HepG2 (cell line): ENCODE data around the gene ZNF621. TPM values are rescaled to one million over a fixed set of nuclear protein-coding genes. Genes with fewer than 3 reads are reported as not detected.

ENCODE experiments used
- ATAC-seq: fragments of 200-7000 bp; cut with Tn5 transposase; 3 replicates; pipeline ENCODE4 v1.9.1; 2020; ENCODE audit warnings: mild to moderate bottlenecking, moderate library complexity
- BruUV-seq: library from RNA; stranded (reverse); fragments of 400-500 nt; replicated peaks from 2 replicates; lab custom pipeline; 2021; lab: Mats Ljungman, UMichigan
- CTCF ChIA-PET: fragments of 300-600 bp; formaldehyde crosslinking; extraction: SDS; loops from one replicate; lab custom pipeline; 2021; ENCODE audit warnings: low total read pairs, inconsistent platforms, low intra/inter-chr PET ratio; lab: Yijun Ruan, JAX
- POLR2A ChIA-PET: fragments of 350-600 bp; sonication (Branson Sonifier 250); formaldehyde crosslinking; loops from one replicate; lab custom pipeline; 2020; ENCODE audit warnings: antibody characterized with exemption, inconsistent platforms; lab: Yijun Ruan, JAX
- DNase-seq: peaks from one replicate; pipeline ENCODE4 v3.0.0-alpha.2; 2015; ENCODE audit warnings: low spot score
- FAIRE-seq: peaks from 3 replicates; lab custom pipeline; 2011; peaks lifted over from hg19 to GRCh38; lab: Jason Lieb, UNC
- H2AFZ ChIP-seq: one replicate; pipeline ENCODE4 v1.6.1; 2011; ENCODE audit warnings: low read length, inconsistent platforms
- H3K27ac ChIP-seq: fragments of 300-600 bp; 3 replicates; pipeline ENCODE4 v1.8.0; 2011; ENCODE audit warnings: mixed run types, mild to moderate bottlenecking, mixed read lengths, low read length, inconsistent platforms; ENCODE audit not compliant: insufficient read depth; ENCODE audit errors: extremely low read length
- H3K27me3 ChIP-seq, 2 experiments: fragments of 200-600 bp in 1 of 2; 2 replicates in 1 of 2; 3 replicates in 1 of 2; pipeline versions ENCODE4 v1.6.0 to v1.8.0; 2011; ENCODE audit warnings: low read length in 2 of 2, mild to moderate bottlenecking in 2 of 2, moderate library complexity in 2 of 2, inconsistent platforms in 1 of 2; ENCODE audit not compliant: insufficient read depth in 2 of 2, control insufficient read depth in 1 of 2
- H3K36me3 ChIP-seq, 2 experiments: fragments of 200-600 bp in 1 of 2; replicated peaks in 1 of 2; 2 replicates in 1 of 2; 3 replicates in 1 of 2; pipeline versions ENCODE4 v1.5.1 to v1.8.0; 2011; ENCODE audit warnings: low read length in 2 of 2, inconsistent platforms in 1 of 2; ENCODE audit not compliant: insufficient read depth in 2 of 2, control insufficient read depth in 1 of 2
- H3K4me1 ChIP-seq: 2 replicates; pipeline ENCODE4 v1.5.1; 2012; ENCODE audit warnings: low read length, inconsistent platforms; ENCODE audit not compliant: insufficient read depth
- H3K4me2 ChIP-seq: 2 replicates; pipeline ENCODE4 v1.6.0; 2011; ENCODE audit warnings: low read depth, low read length, inconsistent platforms
- H3K4me3 ChIP-seq, 3 experiments: fragments of 200-600 bp in 1 of 3; sonication (generic), shearing (Covaris generic) in 1 of 3; replicated peaks in 1 of 3; 2 replicates each; pipeline ENCODE4 v1.5.1; 2011 to 2016; ENCODE audit warnings: low read length in 3 of 3, inconsistent platforms in 2 of 3, low read depth in 2 of 3, mild to moderate bottlenecking in 2 of 3, control low read depth in 1 of 3, mixed read lengths in 1 of 3; ENCODE audit not compliant: insufficient read depth in 1 of 3
- H3K79me2 ChIP-seq: one replicate; pipeline ENCODE4 v1.6.1; 2011; ENCODE audit warnings: low read length, inconsistent platforms; ENCODE audit not compliant: insufficient read depth
- H3K9ac ChIP-seq: 2 replicates; pipeline ENCODE4 v1.6.0; 2011; ENCODE audit warnings: mild to moderate bottlenecking, low read depth, low read length, inconsistent platforms; ENCODE audit not compliant: insufficient read depth
- H3K9me3 ChIP-seq: 2 replicates; pipeline ENCODE4 v1.5.1; 2012; ENCODE audit warnings: mild to moderate bottlenecking, low read length
- H4K20me1 ChIP-seq: 2 replicates; pipeline ENCODE4 v1.6.0; 2011; ENCODE audit warnings: inconsistent platforms, mild to moderate bottlenecking, low read length, moderate library complexity; ENCODE audit not compliant: insufficient read depth
- DMAP1 ChIP-seq: IDR thresholded peaks from 2 replicates; pipeline ENCODE4 v1.6.1; 2016
- GABPB1 ChIP-seq: IDR thresholded peaks from 2 replicates; pipeline ENCODE4 v1.6.1; 2016; ENCODE audit warnings: mild to moderate bottlenecking, missing genetic modification reagents, moderate library complexity, missing compliant biosample characterization
- GTF2F1 ChIP-seq: fragments of 150-350 bp; IDR thresholded peaks from 2 replicates; pipeline ENCODE4 v1.6.1; 2014; ENCODE audit warnings: low read length
- KLF6 ChIP-seq: IDR thresholded peaks from 2 replicates; pipeline ENCODE4 v1.8.0; 2016; ENCODE audit warnings: missing biosample characterization, missing genetic modification reagents
- NR2C2 ChIP-seq: sonication (generic); formaldehyde crosslinking; IDR thresholded peaks from 2 replicates; pipeline ENCODE4 v1.4.0; 2020; ENCODE audit warnings: missing genetic modification reagents, mild to moderate bottlenecking, moderate library complexity, borderline replicate concordance
- XBP1 ChIP-seq: sonication (generic); formaldehyde crosslinking; IDR thresholded peaks from 2 replicates; pipeline ENCODE4 v1.5.0; 2020; ENCODE audit warnings: missing genetic modification reagents
- XRCC5 ChIP-seq: fragments of 200-400 bp; formaldehyde crosslinking; optimal IDR thresholded peaks from 2 replicates; pipeline ENCODE3; 2017; ENCODE audit warnings: mild to moderate bottlenecking, low read length
- ZNF451 ChIP-seq: sonication (generic); formaldehyde crosslinking; IDR thresholded peaks from 2 replicates; pipeline ENCODE4 v1.5.0; 2020; ENCODE audit warnings: mild to moderate bottlenecking, missing genetic modification reagents
- ZNF589 ChIP-seq: sonication (generic); formaldehyde crosslinking; conservative IDR thresholded peaks from 2 replicates; pipeline ENCODE4 v1.8.0; 2022; ENCODE audit warnings: mild to moderate bottlenecking, moderate library complexity, missing genetic modification reagents
- ZNF674 ChIP-seq: sonication (generic); formaldehyde crosslinking; IDR thresholded peaks from 2 replicates; pipeline ENCODE4 v1.5.0; 2020; ENCODE audit warnings: low read depth, mild to moderate bottlenecking, missing genetic modification reagents
- WGBS: methylation state at CpG from one replicate; pipeline ENCODE4 v1.1.6; 2017; ENCODE audit warnings: low lambda C conversion rate; 5-methylcytosine and 5-hydroxymethylcytosine counted together
- in situ Hi-C: cut with HindIII; loops from 2 replicates; pipeline ENCODE4 v1.10.0; 2017; ENCODE audit warnings: low pct_unique_long_range_greater_than_20kb; ENCODE audit not compliant: extremely low pct_ligation_motif_present
- intact Hi-C: fragments of 100-400 bp; cut with micrococcal nuclease; formaldehyde crosslinking; loops from one replicate; pipeline ENCODE4 v1.10.0; 2022; ENCODE audit not compliant: unreplicated experiment
- polyA plus RNA-seq, 8 experiments: library from polyadenylated mRNA; depleted of rRNA in 3 of 8; stranded (reverse) in 7 of 8; unstranded in 1 of 8; fragments of >200 nt; fragmentation: Illumina TruSeq in 4 of 8; extraction: Trizol in 4 of 8; gene quantifications; 2 replicates each; pipeline versions ENCODE4 v1.2.1 to v1.2.3, GENCODE V29; 2011 to 2016; ENCODE audit warnings: low read depth in 4 of 8, missing spikeins in 1 of 8, mixed read lengths in 1 of 8; ENCODE audit not compliant: insufficient read depth in 1 of 8
- total RNA-seq, 5 experiments: library from RNA; depleted of rRNA; stranded (reverse); fragments of >200 nt; fragmentation: Illumina TruSeq; extraction: Trizol; gene quantifications; 2 replicates each; pipeline ENCODE4 v1.2.3, GENCODE V29; 2016; ENCODE audit warnings: low read depth in 1 of 5
- TF ChIP-seq, protein P1 (sequence below): sonication (generic); formaldehyde crosslinking; IDR thresholded peaks from 2 replicates; pipeline ENCODE4 v1.4.0; 2020; ENCODE audit warnings: missing genetic modification reagents, borderline replicate concordance
- TF ChIP-seq, protein P2 (sequence below): sonication (generic); formaldehyde crosslinking; IDR thresholded peaks from 2 replicates; pipeline ENCODE4 v1.4.0; 2020; ENCODE audit warnings: missing genetic modification reagents, borderline replicate concordance

Gene ZNF621
- total and polyA plus RNA-seq, 2 of the 13 experiments (the other 11 are each of a cell fraction or from before 2014, with no cell fraction given), result 13.2 to 14.9 TPM

DNA sequence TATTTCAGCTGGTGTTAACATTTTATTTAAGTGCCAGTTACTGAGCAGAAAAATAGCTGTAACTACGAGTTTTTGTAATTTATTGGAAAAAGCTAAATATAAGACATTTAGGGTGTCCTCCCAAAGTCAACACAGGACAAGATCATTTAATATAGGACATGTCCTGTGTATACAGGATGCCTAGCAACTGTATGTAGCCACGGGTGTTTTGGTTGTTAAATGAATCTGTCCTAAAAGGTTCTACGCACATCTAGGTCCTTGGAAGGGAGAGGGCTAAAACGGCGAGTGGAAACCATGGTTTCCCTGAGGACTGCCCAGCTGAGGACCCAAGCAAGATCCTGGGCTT, 565 bp upstream of the ZNF621 start:
- no peak for ATAC-seq
- peaks cover 34% of the 10 kb centered on the region for H3K4me1 ChIP-seq
- POLR2A ChIA-PET, result interaction anchor here (0.9 to 5.8 kb wide), 9 partner anchors 11 to 73 kb away, joined by 3 to 119 read pairs (median 5); partner anchors contain the start of genes RPL14, ZNF619 and ZNF620

DNA sequence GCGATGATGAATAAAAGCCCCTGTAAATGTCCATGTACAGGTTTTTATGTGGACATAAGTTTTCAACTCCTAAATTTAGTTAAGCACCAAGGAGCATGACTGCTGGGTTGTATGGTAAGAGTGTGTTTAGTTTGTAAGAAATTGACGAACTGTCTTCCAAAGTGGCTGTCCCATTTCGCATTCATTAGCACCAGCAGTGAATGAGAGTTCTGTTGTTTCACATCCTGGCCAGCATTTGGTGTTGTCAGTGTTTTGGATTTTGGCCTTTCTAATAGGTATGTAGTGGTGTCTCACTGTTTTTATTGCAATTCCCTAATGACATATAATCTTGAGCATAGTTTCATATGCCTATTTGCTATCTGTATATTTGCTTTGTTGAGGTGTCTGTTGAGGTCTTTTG, 3.7 kb downstream of the ZNF621 start:
- ATAC-seq, result no peak
- CTCF ChIA-PET, result no interaction called here
- no peaks in the 10 kb centered on the region; a peak in 1 of 5 replicates for H3K27me3 ChIP-seq
- peaks cover 34% of the 10 kb centered on the region for H3K79me2 ChIP-seq
- POLR2A ChIA-PET, result no interaction called here
- no peak overlapping the region for H3K4me2 ChIP-seq
- WGBS, result 100% methylated on average over 3 of the region's 3 CpGs
- H3K27ac ChIP-seq, result no peak overlapping the region
- in situ Hi-C loops (no loop called here), intact Hi-C loops (no loop called here)
- H3K4me1 ChIP-seq, result peaks cover 34% of the 10 kb centered on the region
- no peaks in the 10 kb centered on the region for H3K9me3 ChIP-seq
- peaks cover 12 to 58% of the 10 kb centered on the region in 2 experiments for H3K36me3 ChIP-seq
- no peaks in the 10 kb centered on the region for H4K20me1 ChIP-seq
- H3K9ac ChIP-seq, result no peak overlapping the region
- no peak overlapping the region for H3K4me3 ChIP-seq
- H2AFZ ChIP-seq, result no peak overlapping the region
- FAIRE-seq, result no peak
- no TSS peak for BruUV-seq
- no peak for DNase-seq
- no peak for TF ChIP-seq DMAP1 (CRISPR knock-in tag)
- no peak for TF ChIP-seq NR2C2 (CRISPR knock-in tag)
- TF ChIP-seq ZNF589, result no peak
- TF ChIP-seq KLF6 (CRISPR knock-in tag), result no peak
- TF ChIP-seq ZNF674, result no peak
- no peak for TF ChIP-seq XRCC5
- TF ChIP-seq, protein P1, sequence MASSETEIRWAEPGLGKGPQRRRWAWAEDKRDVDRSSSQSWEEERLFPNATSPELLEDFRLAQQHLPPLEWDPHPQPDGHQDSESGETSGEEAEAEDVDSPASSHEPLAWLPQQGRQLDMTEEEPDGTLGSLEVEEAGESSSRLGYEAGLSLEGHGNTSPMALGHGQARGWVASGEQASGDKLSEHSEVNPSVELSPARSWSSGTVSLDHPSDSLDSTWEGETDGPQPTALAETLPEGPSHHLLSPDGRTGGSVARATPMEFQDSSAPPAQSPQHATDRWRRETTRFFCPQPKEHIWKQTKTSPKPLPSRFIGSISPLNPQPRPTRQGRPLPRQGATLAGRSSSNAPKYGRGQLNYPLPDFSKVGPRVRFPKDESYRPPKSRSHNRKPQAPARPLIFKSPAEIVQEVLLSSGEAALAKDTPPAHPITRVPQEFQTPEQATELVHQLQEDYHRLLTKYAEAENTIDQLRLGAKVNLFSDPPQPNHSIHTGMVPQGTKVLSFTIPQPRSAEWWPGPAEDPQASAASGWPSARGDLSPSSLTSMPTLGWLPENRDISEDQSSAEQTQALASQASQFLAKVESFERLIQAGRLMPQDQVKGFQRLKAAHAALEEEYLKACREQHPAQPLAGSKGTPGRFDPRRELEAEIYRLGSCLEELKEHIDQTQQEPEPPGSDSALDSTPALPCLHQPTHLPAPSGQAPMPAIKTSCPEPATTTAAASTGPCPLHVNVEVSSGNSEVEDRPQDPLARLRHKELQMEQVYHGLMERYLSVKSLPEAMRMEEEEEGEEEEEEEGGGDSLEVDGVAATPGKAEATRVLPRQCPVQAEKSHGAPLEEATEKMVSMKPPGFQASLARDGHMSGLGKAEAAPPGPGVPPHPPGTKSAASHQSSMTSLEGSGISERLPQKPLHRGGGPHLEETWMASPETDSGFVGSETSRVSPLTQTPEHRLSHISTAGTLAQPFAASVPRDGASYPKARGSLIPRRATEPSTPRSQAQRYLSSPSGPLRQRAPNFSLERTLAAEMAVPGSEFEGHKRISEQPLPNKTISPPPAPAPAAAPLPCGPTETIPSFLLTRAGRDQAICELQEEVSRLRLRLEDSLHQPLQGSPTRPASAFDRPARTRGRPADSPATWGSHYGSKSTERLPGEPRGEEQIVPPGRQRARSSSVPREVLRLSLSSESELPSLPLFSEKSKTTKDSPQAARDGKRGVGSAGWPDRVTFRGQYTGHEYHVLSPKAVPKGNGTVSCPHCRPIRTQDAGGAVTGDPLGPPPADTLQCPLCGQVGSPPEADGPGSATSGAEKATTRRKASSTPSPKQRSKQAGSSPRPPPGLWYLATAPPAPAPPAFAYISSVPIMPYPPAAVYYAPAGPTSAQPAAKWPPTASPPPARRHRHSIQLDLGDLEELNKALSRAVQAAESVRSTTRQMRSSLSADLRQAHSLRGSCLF, result no peak

More for the DNA sequence above, 565 bp upstream of the ZNF621 start:
- Histone ChIP-seq H3K27ac (peak overlapping the region; percentile 86), H3K4me3 (peak overlapping the region; percentile 98 to 99 (median 99)), H3K4me2 (peak overlapping the region; percentile 92), H4K20me1 (no peaks in the 10 kb centered on the region), H3K9ac (peak overlapping the region; percentile 98), H3K36me3 (peaks cover 4 to 17% of the 10 kb centered on the region in 2 experiments; a peak in 3 of 5 replicates), H3K79me2 (peaks cover 34% of the 10 kb centered on the region), H2AFZ (no peak overlapping the region), H3K27me3 (no peaks in the 10 kb centered on the region; a peak in 1 of 5 replicates), H3K9me3 (no peaks in the 10 kb centered on the region)
- 21% methylated on average over 5 of the region's 5 CpGs for WGBS
- in situ Hi-C loops (no loop called here), intact Hi-C loops (loop anchor here (1.0 to 2.0 kb wide), 2 partner anchors 19 to 67 kb away; partner anchors contain the start of gene RPL14)
- TSS peak; percentile 95 for BruUV-seq
- DNase-seq (no peak), FAIRE-seq (no peak)
- TF ChIP-seq, protein P2, sequence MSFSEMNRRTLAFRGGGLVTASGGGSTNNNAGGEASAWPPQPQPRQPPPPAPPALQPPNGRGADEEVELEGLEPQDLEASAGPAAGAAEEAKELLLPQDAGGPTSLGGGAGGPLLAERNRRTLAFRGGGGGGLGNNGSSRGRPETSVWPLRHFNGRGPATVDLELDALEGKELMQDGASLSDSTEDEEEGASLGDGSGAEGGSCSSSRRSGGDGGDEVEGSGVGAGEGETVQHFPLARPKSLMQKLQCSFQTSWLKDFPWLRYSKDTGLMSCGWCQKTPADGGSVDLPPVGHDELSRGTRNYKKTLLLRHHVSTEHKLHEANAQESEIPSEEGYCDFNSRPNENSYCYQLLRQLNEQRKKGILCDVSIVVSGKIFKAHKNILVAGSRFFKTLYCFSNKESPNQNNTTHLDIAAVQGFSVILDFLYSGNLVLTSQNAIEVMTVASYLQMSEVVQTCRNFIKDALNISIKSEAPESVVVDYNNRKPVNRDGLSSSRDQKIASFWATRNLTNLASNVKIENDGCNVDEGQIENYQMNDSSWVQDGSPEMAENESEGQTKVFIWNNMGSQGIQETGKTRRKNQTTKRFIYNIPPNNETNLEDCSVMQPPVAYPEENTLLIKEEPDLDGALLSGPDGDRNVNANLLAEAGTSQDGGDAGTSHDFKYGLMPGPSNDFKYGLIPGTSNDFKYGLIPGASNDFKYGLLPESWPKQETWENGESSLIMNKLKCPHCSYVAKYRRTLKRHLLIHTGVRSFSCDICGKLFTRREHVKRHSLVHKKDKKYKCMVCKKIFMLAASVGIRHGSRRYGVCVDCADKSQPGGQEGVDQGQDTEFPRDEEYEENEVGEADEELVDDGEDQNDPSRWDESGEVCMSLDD, result no peak
- no peak for TF ChIP-seq GABPB1 (CRISPR knock-in tag)
- TF ChIP-seq ZNF589, result no peak
- no peak for TF ChIP-seq XBP1 (CRISPR knock-in tag)
- TF ChIP-seq GTF2F1, result no peak
- TF ChIP-seq ZNF451 (CRISPR knock-in tag), result no peak
- CTCF ChIA-PET, result no interaction called here
